HEK293 (cell line): Measurements from ENCODE around the gene DNAH3.

ENCODE experiments used
- EGR2 ChIP-seq: fragments of 450-650 bp; formaldehyde crosslinking; IDR thresholded peaks from 2 replicates; pipeline ENCODE4 v1.5.1; 2016; ENCODE audit warnings: low read depth, missing biosample characterization, missing genetic modification characterization
- GLI2 ChIP-seq: fragments of 450-650 bp; formaldehyde crosslinking; IDR thresholded peaks from 2 replicates; pipeline ENCODE4; 2017; ENCODE audit warnings: missing biosample characterization, missing genetic modification characterization, low read depth, borderline replicate concordance
- IKZF3 ChIP-seq: fragments of 450-650 bp; IDR thresholded peaks from 2 replicates; pipeline ENCODE4 v1.5.0; 2018; ENCODE audit warnings: missing biosample characterization, mild to moderate bottlenecking, missing genetic modification characterization, moderate library complexity
- KLF1 ChIP-seq: fragments of 450-650 bp; formaldehyde crosslinking; IDR thresholded peaks from 2 replicates; pipeline ENCODE4 v1.5.1; 2016; ENCODE audit warnings: missing biosample characterization, missing genetic modification characterization
- SETDB1 ChIP-seq: IDR thresholded peaks from one replicate; pipeline ENCODE4 v1.6.1; 2017; ENCODE audit warnings: mild to moderate bottlenecking, low read length, moderate library complexity, mixed read lengths; ENCODE audit not compliant: insufficient read length
- SP2 ChIP-seq: fragments of 450-650 bp; formaldehyde crosslinking; IDR thresholded peaks from 2 replicates; pipeline ENCODE4 v1.5.1; 2016; ENCODE audit warnings: missing biosample characterization, missing genetic modification characterization
- WT1 ChIP-seq: fragments of 450-650 bp; formaldehyde crosslinking; IDR thresholded peaks from 2 replicates; pipeline ENCODE4 v1.5.1; 2016; ENCODE audit warnings: missing biosample characterization, missing genetic modification characterization
- ZEB2 ChIP-seq: fragments of 450-650 bp; formaldehyde crosslinking; IDR thresholded peaks from 2 replicates; pipeline ENCODE4 v1.5.1; 2016; ENCODE audit warnings: missing biosample characterization, missing genetic modification characterization
- ZFHX2 ChIP-seq: fragments of 450-650 bp; formaldehyde crosslinking; conservative IDR thresholded peaks from 2 replicates; pipeline ENCODE4 v1.5.1; 2016; ENCODE audit warnings: missing biosample characterization, missing genetic modification characterization
- ZIC2 ChIP-seq: fragments of 450-650 bp; formaldehyde crosslinking; IDR thresholded peaks from 2 replicates; pipeline ENCODE4 v1.5.1; 2016; ENCODE audit warnings: missing biosample characterization, missing genetic modification characterization
- ZNF155 ChIP-seq: fragments of 450-650 bp; formaldehyde crosslinking; IDR thresholded peaks from 2 replicates; pipeline ENCODE4 v1.5.1; 2016; ENCODE audit warnings: missing biosample characterization, missing genetic modification characterization
- ZNF211 ChIP-seq: fragments of 450-650 bp; formaldehyde crosslinking; IDR thresholded peaks from 2 replicates; pipeline ENCODE4 v1.5.1; 2016; ENCODE audit warnings: low read depth, missing biosample characterization, missing genetic modification characterization
- ZNF311 ChIP-seq: fragments of 450-650 bp; formaldehyde crosslinking; IDR thresholded peaks from 2 replicates; pipeline ENCODE4 v1.5.1; 2017; ENCODE audit warnings: missing biosample characterization, missing genetic modification characterization, borderline replicate concordance
- ZNF529 ChIP-seq: fragments of 450-650 bp; formaldehyde crosslinking; IDR thresholded peaks from 2 replicates; pipeline ENCODE4 v1.5.1; 2017; ENCODE audit warnings: missing genetic modification characterization, missing biosample characterization; ENCODE audit not compliant: insufficient replicate concordance
- ZNF626 ChIP-seq: fragments of 450-650 bp; sonication (Bioruptor Pico); formaldehyde crosslinking; IDR thresholded peaks from 2 replicates; pipeline ENCODE4 v1.5.1; 2018; ENCODE audit warnings: missing biosample characterization, missing genetic modification characterization, inconsistent platforms
- ZNF629 ChIP-seq: fragments of 450-650 bp; formaldehyde crosslinking; IDR thresholded peaks from 2 replicates; pipeline ENCODE4 v1.5.1; 2017; ENCODE audit warnings: missing biosample characterization, missing genetic modification characterization
- ZNF701 ChIP-seq: fragments of 450-650 bp; formaldehyde crosslinking; IDR thresholded peaks from 2 replicates; pipeline ENCODE4 v1.5.1; 2016; ENCODE audit warnings: missing biosample characterization, missing genetic modification characterization
- TF ChIP-seq, protein P1 (sequence below): fragments of 450-650 bp; formaldehyde crosslinking; IDR thresholded peaks from 2 replicates; pipeline ENCODE4 v1.5.1; 2017; ENCODE audit warnings: missing biosample characterization, missing genetic modification characterization
- TF ChIP-seq, protein P2 (sequence below): fragments of 450-650 bp; IDR thresholded peaks from 2 replicates; pipeline ENCODE4 v1.5.1; 2018; ENCODE audit warnings: missing biosample characterization, missing genetic modification characterization
- TF ChIP-seq, protein P3 (sequence below): fragments of 450-650 bp; formaldehyde crosslinking; IDR thresholded peaks from 2 replicates; pipeline ENCODE4 v1.5.1; 2016; ENCODE audit warnings: missing biosample characterization, missing genetic modification characterization
- TF ChIP-seq, protein P4 (sequence below): fragments of 450-650 bp; formaldehyde crosslinking; IDR thresholded peaks from 2 replicates; pipeline ENCODE4 v1.5.1; 2017; ENCODE audit warnings: missing biosample characterization, missing genetic modification characterization
- TF ChIP-seq, protein P5 (sequence below): fragments of 450-650 bp; formaldehyde crosslinking; IDR thresholded peaks from 2 replicates; pipeline ENCODE4 v1.5.1; 2016; ENCODE audit warnings: missing biosample characterization, missing genetic modification characterization
- TF ChIP-seq, protein P6 (sequence below): fragments of 450-650 bp; formaldehyde crosslinking; IDR thresholded peaks from 2 replicates; pipeline ENCODE4 v1.5.1; 2016; ENCODE audit warnings: missing biosample characterization, missing genetic modification characterization
- TF ChIP-seq, protein P7 (sequence below): fragments of 450-650 bp; formaldehyde crosslinking; conservative IDR thresholded peaks from 2 replicates; pipeline ENCODE4 v1.5.1; 2016; ENCODE audit warnings: low read depth, missing biosample characterization, missing genetic modification characterization

The DNAH3 gene

DNA sequence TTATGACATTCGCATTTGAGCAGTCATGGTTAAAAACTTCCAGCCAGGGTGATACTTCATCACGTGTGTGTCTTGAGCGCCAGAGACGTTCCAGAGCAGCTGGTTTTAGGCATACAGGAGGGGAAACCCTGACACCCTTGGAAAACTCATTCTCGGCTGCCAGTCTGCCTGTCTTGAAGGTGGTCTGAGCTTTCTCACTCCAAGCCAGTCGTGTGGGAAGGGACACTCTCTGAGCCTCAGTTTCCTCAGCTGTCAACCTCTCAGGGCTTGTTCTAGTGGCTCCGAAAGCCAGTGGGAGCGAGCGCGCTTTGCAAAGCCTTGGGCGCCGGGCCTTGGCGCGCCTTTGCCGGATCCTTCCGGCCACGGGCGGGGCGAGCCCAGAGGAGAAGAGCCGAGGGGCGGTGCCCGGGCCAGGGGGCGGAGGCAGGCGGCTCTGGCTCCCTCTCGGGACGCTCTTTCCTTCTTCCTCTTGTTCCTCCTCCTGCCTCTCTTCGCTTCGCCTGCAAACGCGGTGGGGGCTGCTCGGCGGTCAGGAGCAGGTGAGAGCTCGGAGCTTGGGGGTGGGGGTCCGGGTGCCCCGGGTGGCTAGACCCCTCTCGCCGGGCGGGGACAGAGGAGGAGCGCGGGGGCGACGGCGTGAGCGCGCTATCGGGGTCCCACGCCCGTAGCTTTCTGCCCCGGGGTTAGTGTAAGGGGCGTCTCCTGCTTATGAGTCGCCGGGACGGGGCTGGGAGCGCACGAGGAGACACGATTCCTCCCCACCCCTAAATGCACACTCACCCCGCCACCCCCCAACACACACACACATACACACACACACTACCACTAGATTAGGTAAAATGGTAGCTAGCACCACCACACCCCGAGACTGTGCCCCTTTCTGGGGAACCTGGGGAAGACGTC is 7.8 kb upstream of the DNAH3 start, which contains the start of gene LDAF1 (continued):
- TF ChIP-seq ZNF626 (no peak), ZIC2 (tag by site-specific recombination) (no peak), ZNF155 (tag by site-specific recombination) (no peak), ZNF629 (peak; percentile 35; the same call in 1 of the 2 replicates), SP2 (peak; percentile 85), WT1 (no peak), ZNF529 (no peak), EGR2 (tag by site-specific recombination) (peak; percentile 50), ZNF311 (tag by site-specific recombination) (no peak), GLI2 (tag by site-specific recombination) (no peak), ZNF211 (tag by site-specific recombination) (no peak), IKZF3 (peak; percentile 51), SETDB1 (no peak), ZEB2 (tag by site-specific recombination) (peak; percentile 19; the same call in 1 of the 2 replicates), KLF1 (tag by site-specific recombination) (peak; percentile 77), ZNF701 (tag by site-specific recombination) (no peak), ZFHX2 (peak; percentile 53)
- TF ChIP-seq, protein P1, sequence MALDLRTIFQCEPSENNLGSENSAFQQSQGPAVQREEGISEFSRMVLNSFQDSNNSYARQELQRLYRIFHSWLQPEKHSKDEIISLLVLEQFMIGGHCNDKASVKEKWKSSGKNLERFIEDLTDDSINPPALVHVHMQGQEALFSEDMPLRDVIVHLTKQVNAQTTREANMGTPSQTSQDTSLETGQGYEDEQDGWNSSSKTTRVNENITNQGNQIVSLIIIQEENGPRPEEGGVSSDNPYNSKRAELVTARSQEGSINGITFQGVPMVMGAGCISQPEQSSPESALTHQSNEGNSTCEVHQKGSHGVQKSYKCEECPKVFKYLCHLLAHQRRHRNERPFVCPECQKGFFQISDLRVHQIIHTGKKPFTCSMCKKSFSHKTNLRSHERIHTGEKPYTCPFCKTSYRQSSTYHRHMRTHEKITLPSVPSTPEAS (tag by site-specific recombination), result peak; percentile 66; the same call in 1 of the 2 replicates
- TF ChIP-seq, protein P2, sequence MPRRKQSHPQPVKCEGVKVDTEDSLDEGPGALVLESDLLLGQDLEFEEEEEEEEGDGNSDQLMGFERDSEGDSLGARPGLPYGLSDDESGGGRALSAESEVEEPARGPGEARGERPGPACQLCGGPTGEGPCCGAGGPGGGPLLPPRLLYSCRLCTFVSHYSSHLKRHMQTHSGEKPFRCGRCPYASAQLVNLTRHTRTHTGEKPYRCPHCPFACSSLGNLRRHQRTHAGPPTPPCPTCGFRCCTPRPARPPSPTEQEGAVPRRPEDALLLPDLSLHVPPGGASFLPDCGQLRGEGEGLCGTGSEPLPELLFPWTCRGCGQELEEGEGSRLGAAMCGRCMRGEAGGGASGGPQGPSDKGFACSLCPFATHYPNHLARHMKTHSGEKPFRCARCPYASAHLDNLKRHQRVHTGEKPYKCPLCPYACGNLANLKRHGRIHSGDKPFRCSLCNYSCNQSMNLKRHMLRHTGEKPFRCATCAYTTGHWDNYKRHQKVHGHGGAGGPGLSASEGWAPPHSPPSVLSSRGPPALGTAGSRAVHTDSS (tag by site-specific recombination), result peak; percentile 64; the same call in 1 of the 2 replicates
- TF ChIP-seq, protein P3, sequence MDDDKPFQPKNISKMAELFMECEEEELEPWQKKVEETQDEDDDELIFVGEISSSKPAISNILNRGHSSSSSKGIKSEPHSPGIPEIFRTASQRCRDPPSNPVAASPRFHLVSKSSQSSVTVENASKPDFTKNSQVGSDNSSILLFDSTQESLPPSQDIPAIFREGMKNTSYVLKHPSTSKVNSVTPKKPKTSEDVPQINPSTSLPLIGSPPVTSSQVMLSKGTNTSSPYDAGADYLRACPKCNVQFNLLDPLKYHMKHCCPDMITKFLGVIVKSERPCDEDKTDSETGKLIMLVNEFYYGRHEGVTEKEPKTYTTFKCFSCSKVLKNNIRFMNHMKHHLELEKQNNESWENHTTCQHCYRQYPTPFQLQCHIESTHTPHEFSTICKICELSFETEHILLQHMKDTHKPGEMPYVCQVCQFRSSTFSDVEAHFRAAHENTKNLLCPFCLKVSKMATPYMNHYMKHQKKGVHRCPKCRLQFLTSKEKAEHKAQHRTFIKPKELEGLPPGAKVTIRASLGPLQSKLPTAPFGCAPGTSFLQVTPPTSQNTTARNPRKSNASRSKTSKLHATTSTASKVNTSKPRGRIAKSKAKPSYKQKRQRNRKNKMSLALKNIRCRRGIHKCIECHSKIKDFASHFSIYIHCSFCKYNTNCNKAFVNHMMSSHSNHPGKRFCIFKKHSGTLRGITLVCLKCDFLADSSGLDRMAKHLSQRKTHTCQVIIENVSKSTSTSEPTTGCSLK (tag by site-specific recombination), result no peak
- TF ChIP-seq, protein P4, sequence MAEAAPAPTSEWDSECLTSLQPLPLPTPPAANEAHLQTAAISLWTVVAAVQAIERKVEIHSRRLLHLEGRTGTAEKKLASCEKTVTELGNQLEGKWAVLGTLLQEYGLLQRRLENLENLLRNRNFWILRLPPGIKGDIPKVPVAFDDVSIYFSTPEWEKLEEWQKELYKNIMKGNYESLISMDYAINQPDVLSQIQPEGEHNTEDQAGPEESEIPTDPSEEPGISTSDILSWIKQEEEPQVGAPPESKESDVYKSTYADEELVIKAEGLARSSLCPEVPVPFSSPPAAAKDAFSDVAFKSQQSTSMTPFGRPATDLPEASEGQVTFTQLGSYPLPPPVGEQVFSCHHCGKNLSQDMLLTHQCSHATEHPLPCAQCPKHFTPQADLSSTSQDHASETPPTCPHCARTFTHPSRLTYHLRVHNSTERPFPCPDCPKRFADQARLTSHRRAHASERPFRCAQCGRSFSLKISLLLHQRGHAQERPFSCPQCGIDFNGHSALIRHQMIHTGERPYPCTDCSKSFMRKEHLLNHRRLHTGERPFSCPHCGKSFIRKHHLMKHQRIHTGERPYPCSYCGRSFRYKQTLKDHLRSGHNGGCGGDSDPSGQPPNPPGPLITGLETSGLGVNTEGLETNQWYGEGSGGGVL, result peak; percentile 25; the same call in 1 of the 2 replicates
- TF ChIP-seq, protein P5, sequence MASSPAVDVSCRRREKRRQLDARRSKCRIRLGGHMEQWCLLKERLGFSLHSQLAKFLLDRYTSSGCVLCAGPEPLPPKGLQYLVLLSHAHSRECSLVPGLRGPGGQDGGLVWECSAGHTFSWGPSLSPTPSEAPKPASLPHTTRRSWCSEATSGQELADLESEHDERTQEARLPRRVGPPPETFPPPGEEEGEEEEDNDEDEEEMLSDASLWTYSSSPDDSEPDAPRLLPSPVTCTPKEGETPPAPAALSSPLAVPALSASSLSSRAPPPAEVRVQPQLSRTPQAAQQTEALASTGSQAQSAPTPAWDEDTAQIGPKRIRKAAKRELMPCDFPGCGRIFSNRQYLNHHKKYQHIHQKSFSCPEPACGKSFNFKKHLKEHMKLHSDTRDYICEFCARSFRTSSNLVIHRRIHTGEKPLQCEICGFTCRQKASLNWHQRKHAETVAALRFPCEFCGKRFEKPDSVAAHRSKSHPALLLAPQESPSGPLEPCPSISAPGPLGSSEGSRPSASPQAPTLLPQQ, result no peak
- TF ChIP-seq, protein P6, sequence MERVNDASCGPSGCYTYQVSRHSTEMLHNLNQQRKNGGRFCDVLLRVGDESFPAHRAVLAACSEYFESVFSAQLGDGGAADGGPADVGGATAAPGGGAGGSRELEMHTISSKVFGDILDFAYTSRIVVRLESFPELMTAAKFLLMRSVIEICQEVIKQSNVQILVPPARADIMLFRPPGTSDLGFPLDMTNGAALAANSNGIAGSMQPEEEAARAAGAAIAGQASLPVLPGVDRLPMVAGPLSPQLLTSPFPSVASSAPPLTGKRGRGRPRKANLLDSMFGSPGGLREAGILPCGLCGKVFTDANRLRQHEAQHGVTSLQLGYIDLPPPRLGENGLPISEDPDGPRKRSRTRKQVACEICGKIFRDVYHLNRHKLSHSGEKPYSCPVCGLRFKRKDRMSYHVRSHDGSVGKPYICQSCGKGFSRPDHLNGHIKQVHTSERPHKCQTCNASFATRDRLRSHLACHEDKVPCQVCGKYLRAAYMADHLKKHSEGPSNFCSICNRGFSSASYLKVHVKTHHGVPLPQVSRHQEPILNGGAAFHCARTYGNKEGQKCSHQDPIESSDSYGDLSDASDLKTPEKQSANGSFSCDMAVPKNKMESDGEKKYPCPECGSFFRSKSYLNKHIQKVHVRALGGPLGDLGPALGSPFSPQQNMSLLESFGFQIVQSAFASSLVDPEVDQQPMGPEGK, result peak; percentile 82
- TF ChIP-seq, protein P7, sequence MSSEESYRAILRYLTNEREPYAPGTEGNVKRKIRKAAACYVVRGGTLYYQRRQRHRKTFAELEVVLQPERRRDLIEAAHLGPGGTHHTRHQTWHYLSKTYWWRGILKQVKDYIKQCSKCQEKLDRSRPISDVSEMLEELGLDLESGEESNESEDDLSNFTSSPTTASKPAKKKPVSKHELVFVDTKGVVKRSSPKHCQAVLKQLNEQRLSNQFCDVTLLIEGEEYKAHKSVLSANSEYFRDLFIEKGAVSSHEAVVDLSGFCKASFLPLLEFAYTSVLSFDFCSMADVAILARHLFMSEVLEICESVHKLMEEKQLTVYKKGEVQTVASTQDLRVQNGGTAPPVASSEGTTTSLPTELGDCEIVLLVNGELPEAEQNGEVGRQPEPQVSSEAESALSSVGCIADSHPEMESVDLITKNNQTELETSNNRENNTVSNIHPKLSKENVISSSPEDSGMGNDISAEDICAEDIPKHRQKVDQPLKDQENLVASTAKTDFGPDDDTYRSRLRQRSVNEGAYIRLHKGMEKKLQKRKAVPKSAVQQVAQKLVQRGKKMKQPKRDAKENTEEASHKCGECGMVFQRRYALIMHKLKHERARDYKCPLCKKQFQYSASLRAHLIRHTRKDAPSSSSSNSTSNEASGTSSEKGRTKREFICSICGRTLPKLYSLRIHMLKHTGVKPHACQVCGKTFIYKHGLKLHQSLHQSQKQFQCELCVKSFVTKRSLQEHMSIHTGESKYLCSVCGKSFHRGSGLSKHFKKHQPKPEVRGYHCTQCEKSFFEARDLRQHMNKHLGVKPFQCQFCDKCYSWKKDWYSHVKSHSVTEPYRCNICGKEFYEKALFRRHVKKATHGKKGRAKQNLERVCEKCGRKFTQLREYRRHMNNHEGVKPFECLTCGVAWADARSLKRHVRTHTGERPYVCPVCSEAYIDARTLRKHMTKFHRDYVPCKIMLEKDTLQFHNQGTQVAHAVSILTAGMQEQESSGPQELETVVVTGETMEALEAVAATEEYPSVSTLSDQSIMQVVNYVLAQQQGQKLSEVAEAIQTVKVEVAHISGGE (tag by site-specific recombination), result 0 out of 2 replicates have a peak, but pooled peaks have one; percentile 28
